Uterus (tissue), 4 donors: ENCODE data around the gene DHPS. TPM values are rescaled to one million over a fixed set of nuclear protein-coding genes. Genes with fewer than 3 reads are reported as not detected.

Source experiments
- DNase-seq, 2 donors: peaks; one replicate each; pipeline ENCODE4 v3.0.0-alpha.2; 2019 to 2020
- H3K27ac ChIP-seq, 2 donors: fragments of 200-600 bp; sonication (generic); 1 replicate in 1 of 2; 2 replicates in 1 of 2; pipeline ENCODE4 v1.5.1; 2016 to 2018
- H3K27me3 ChIP-seq, 2 donors: fragments of 200-600 bp; sonication (generic); one replicate each; pipeline ENCODE4 v1.5.1; 2018 to 2019; ENCODE audit warnings: control low read depth in 1 of 2
- H3K36me3 ChIP-seq, 2 donors: fragments of 200-600 bp; sonication (generic); one replicate each; pipeline ENCODE4 v1.5.1; 2019; ENCODE audit warnings: control low read depth in 1 of 2
- H3K4me1 ChIP-seq, 2 donors: fragments of 200-600 bp; sonication (generic); one replicate each; pipeline ENCODE4 v1.5.1; 2018 to 2019; ENCODE audit warnings: control low read depth in 1 of 2
- H3K4me3 ChIP-seq, 2 donors: fragments of 200-600 bp; sonication (generic); 1 replicate in 1 of 2; 2 replicates in 1 of 2; pipeline ENCODE4 v1.5.1; 2018 to 2019; ENCODE audit warnings: mild to moderate bottlenecking in 1 of 2
- H3K9me3 ChIP-seq, 2 donors: fragments of 200-600 bp; sonication (generic); one replicate each; pipeline ENCODE4 v1.5.1; 2019; ENCODE audit warnings: control low read depth in 1 of 2
- CTCF ChIP-seq, 4 experiments: fragments of 200-600 bp in 2 of 4; fragments of 450-650 bp in 2 of 4; sonication (generic) in 2 of 4; IDR thresholded peaks; one replicate each; pipeline ENCODE4 v1.5.1; 2016 to 2019; ENCODE audit warnings: antibody characterized with exemption in 4 of 4, mild to moderate bottlenecking in 2 of 4, moderate library complexity in 1 of 4
- POLR2A ChIP-seq, 2 donors: fragments of 450-650 bp; IDR thresholded peaks; one replicate each; pipeline ENCODE4 v1.6.1; 2016; ENCODE audit warnings: antibody characterized with exemption in 2 of 2, mild to moderate bottlenecking in 1 of 2, moderate library complexity in 1 of 2
- intact Hi-C: fragments of 100-400 bp; cut with DNase I; formaldehyde crosslinking; loops from one replicate; pipeline ENCODE4 v1.15.1; 2023; ENCODE audit warnings: low total_unique reads
- total RNA-seq, 4 donors: library from RNA; depleted of rRNA in 3 of 4; stranded (reverse); fragments of >200 nt in 3 of 4; gene quantifications; one replicate each; pipeline versions ENCODE4 v1.1.0 to v1.2.4, GENCODE V29; 2014 to 2023
- donor health status: DM: yes; HTN: yes; CAD: no.

Gene DHPS
- total RNA-seq, 4 donors from 2014 or later = 70.9 to 125 (median 97.1) TPM

- intact Hi-C loops = no loop called here
- TF ChIP-seq POLR2A (IDR thresholded peaks at IDR 0.05) (no peak), CTCF (IDR thresholded peaks at IDR 0.05) (no peak)
- Histone ChIP-seq H3K36me3 (no peaks in the 10 kb centered on the region), H3K27me3 (no peaks in the 10 kb centered on the region), H3K9me3 (no peaks in the 10 kb centered on the region), H3K4me1 (no peaks in the 10 kb centered on the region), H3K27ac (no peak overlapping the region), H3K4me3 (no peak overlapping the region)
- DNase-seq = no peak
These were observed 43.0 kb downstream of the DHPS start for GRCh38 chr19:12638611-12639182.

- TF ChIP-seq CTCF (IDR thresholded peaks at IDR 0.05) (no peak), POLR2A (IDR thresholded peaks at IDR 0.05) (no peak)
- Histone ChIP-seq H3K9me3 (no peaks in the 10 kb centered on the region), H3K36me3 (no peaks in the 10 kb centered on the region), H3K4me3 (no peak overlapping the region), H3K4me1 (no peaks in the 10 kb centered on the region), H3K27me3 (no peaks in the 10 kb centered on the region), H3K27ac (no peak overlapping the region)
- intact Hi-C loops = no loop called here
- no peak for DNase-seq
These were observed 45.0 kb downstream of the DHPS start for GRCh38 chr19:12636631-12637030.

GRCh38 chr19:12629215-12629614 lies 52.5 kb downstream of the DHPS start:
- Histone ChIP-seq H3K27me3 (no peaks in the 10 kb centered on the region), H3K27ac (no peak overlapping the region), H3K9me3 (peaks cover 0 to 5% of the 10 kb centered on the region in 2 donors), H3K4me1 (no peaks in the 10 kb centered on the region), H3K36me3 (no peaks in the 10 kb centered on the region), H3K4me3 (no peak overlapping the region)
- intact Hi-C loops = no loop called here
- DNase-seq = no peak
- TF ChIP-seq POLR2A (IDR thresholded peaks at IDR 0.05) (no peak), CTCF (IDR thresholded peaks at IDR 0.05) (no peak)

GRCh38 chr19:12628040-12629022 lies 53.3 kb downstream of the DHPS start:
- no peak overlapping the region for H3K4me3 ChIP-seq
- no peaks in the 10 kb centered on the region for H3K36me3 ChIP-seq
- no peaks in the 10 kb centered on the region for H3K4me1 ChIP-seq
- H3K9me3 ChIP-seq = peaks cover 0 to 5% of the 10 kb centered on the region in 2 donors
- no peak for DNase-seq
- no peak for TF ChIP-seq CTCF (IDR thresholded peaks at IDR 0.05)
- TF ChIP-seq POLR2A (IDR thresholded peaks at IDR 0.05) = no peak
- no peak overlapping the region for H3K27ac ChIP-seq
- no peaks in the 10 kb centered on the region for H3K27me3 ChIP-seq
- intact Hi-C loops = no loop called here

GRCh38 chr19:12626958-12627357 lies 54.7 kb downstream of the DHPS start:
- Histone ChIP-seq H3K4me3 (no peak overlapping the region), H3K27me3 (no peaks in the 10 kb centered on the region), H3K36me3 (no peaks in the 10 kb centered on the region), H3K27ac (no peak overlapping the region), H3K4me1 (no peaks in the 10 kb centered on the region), H3K9me3 (peaks cover 0 to 5% of the 10 kb centered on the region in 2 donors)
- TF ChIP-seq POLR2A (IDR thresholded peaks at IDR 0.05) = no peak
- TF ChIP-seq CTCF (IDR thresholded peaks at IDR 0.05) = no peak
- no peak for DNase-seq
- intact Hi-C loops = no loop called here
